Measurements from ENCODE around the gene RPS6KA2. TPM values are rescaled to one million over a fixed set of nuclear protein-coding genes. Genes with fewer than 3 reads are reported as not detected.

Gene RPS6KA2
- total RNA-seq, 1 experiment from 2014 or later = 4.2 TPM

DNA sequence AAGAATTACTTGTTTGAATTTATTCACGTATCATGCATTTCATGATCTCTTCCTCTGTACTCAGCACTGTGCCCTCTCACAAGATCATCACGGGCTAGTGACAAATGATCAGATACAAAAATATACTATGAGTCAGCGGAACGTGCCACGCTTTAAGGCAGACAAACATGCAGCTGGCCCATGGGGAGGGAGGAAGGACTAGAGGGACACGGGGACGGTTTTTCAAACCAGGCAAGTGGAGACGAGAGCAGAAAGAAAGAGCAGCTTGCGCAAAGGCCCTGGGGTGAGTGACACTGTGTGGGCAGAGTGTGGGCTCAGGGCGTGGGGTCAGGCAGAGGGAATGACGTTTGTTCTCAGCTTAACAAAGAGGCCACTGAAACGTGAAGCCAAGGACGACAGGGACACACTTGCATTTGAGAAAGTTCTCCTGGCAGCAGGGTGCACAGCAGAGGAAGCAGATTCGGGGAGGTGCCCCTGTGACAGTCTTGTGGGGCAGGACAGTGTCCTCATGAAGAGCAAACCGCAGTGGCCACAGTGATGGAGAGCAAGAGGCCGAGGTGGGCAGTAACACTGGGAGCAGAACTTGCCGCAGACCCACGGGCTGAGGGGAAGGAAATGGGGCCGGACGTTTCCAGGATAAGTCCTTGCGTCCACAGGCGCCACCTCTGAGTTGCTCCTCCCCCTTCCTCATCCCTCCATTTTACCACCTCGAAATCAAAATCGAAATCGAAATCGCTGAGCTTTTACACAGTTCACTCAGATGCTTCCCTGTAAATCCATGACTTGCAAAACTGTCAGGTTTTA lies 6.9 kb upstream of the RPS6KA2 start:
- peak; percentile 46 to 57 for DNase-seq
- Histone ChIP-seq H3K4me1 (no peaks in the 10 kb centered on the region; the same call in 1 of the 2 replicates), H3K9me3 (replicated peaks) (no peaks in the 10 kb centered on the region), H3K27me3 (peaks cover 5% of the 10 kb centered on the region), H3K27ac (no peak overlapping the region), H3K36me3 (no peaks in the 10 kb centered on the region), H3K4me3 (no peak overlapping the region)

DNA sequence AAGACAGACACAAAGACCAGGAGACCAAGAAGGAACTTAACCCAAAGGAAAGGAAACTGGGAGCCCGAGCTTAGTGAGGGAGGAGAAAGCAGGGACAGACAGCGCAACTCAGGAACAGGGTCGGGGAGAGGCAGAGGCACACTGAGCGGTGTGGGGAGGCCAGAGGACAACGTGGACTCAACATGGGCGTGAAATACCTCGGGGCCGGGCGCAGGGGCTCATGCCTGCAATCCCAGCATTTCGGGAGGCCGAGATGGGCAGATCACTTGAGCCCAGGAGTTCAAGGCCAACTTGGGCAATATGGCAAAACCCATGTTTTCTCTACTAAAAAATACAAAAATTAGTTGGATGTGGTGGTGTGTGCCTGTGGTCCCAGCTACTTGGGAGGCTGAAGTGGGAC lies 5.7 kb upstream of the RPS6KA2 start:
- H3K9me3 ChIP-seq (replicated peaks) = no peaks in the 10 kb centered on the region
- H3K27ac ChIP-seq = no peak overlapping the region

DNA sequence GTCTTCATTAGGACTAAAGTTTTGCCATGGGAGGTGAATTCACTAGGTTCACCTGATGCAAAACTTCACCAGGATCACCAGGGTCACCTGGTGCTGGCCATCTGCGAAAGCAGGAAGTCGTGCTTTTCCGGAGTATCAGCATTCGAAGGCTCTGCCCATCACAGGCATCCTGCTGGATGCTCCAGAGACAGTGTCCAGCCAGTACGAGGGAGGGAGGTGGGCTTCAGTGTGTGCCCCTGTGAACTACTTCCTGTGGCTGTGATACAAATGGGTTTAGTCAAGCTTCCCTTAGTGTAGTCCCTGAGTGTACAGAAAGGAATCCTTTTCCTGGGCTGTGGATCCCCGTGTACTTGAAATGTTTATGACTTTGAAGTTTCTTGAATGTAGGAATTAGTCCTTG lies 3.4 kb upstream of the RPS6KA2 start:
- H3K4me1 ChIP-seq = peaks cover 6% of the 10 kb centered on the region; the same call in 1 of the 2 replicates

More for the DNA sequence above, 5.7 kb upstream of the RPS6KA2 start:
- Histone ChIP-seq H3K27me3 (peaks cover under 1% of the 10 kb centered on the region), H3K36me3 (no peaks in the 10 kb centered on the region), H3K4me1 (peaks cover 6% of the 10 kb centered on the region; the same call in 1 of the 2 replicates), H3K4me3 (no peak overlapping the region)
- DNase-seq = no peak

DNA sequence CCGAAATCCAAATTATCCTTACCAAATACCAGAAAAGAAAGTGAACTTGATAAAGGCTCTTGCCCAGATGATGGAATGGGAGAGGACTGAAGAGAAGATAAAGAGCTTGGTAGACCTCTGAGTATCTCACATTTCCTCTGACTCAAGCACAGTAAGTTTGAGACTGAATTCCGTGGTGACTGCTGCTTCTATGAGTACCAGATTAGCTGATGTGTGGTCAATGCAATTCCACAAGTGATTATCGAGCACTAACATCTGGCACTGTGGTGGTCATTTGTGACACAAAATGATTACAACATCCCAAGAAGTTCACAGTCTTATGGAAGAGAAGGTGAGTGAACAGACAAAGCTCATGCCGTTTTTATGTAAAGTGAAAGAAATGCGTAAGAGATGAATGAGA lies 2.6 kb upstream of the RPS6KA2 start:
- H3K27me3 ChIP-seq = no peaks in the 10 kb centered on the region; the same call in 1 of the 2 replicates
- no peak overlapping the region for H3K27ac ChIP-seq
- no peaks in the 10 kb centered on the region for H3K36me3 ChIP-seq
- no peak overlapping the region for H3K4me3 ChIP-seq
- H3K9me3 ChIP-seq (replicated peaks) = no peaks in the 10 kb centered on the region
- DNase-seq = no peak
- peaks cover 6% of the 10 kb centered on the region; the same call in 1 of the 2 replicates for H3K4me1 ChIP-seq

More for the DNA sequence above, 3.4 kb upstream of the RPS6KA2 start:
- H3K9me3 ChIP-seq (replicated peaks) = no peaks in the 10 kb centered on the region
- H3K4me3 ChIP-seq = no peak overlapping the region
- H3K27ac ChIP-seq = no peak overlapping the region
- no peaks in the 10 kb centered on the region for H3K36me3 ChIP-seq
- DNase-seq = no peak
- no peaks in the 10 kb centered on the region; the same call in 1 of the 2 replicates for H3K27me3 ChIP-seq

DNA sequence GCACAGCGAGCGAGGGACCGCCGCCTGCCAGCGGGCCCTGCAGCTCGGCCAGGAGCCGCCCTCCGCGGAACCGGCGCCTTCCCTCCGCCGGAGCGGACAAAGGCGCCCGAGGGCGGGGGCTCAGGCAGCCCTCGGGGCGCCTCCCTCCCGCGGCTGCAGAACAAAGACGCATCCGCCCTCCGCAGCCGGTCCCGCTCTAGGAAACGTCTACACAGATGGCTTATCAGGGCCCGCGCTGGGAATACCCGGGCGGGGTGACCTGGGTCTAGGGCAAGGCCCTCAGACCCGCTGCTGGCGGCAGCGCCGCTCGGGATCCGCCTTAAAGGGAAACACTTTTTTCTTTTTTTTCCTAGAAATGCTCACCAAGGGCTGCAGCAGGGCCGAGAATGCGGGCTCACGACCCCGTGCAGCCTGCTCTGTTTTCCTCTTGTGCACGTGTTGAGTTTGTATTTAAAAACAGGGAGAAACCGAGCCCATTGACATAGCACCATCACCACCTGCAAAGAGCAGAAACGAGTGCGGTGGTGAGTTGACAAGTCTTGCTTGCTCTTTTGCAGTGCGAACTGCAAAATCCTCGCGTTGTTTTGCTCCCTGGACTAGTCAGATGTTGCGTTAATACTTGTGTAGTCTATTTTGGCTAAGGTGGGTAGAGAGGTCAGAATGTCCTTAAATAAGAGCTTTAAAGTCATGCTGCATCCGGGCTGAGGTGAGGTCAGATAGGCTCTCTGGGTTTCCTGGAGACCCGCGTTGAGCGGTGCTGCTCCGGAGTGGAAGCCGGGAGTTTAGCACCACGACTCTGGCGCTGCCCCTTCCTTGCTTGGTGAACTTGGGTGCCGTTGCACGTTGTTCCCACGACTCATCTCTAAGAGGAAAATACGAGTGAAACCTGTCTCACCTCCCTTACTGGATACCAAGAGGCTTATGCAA lies 1.1 kb upstream of the RPS6KA2 start:
- H3K27me3 ChIP-seq = no peaks in the 10 kb centered on the region; the same call in 1 of the 2 replicates
- no peaks in the 10 kb centered on the region for H3K36me3 ChIP-seq
- DNase-seq = peak; percentile 71 to 72
- peaks cover 6% of the 10 kb centered on the region; the same call in 1 of the 2 replicates for H3K4me1 ChIP-seq
- no peaks in the 10 kb centered on the region for H3K9me3 ChIP-seq (replicated peaks)
- H3K4me3 ChIP-seq = peak overlapping the region; percentile 66
- peak overlapping the region; percentile 81 for H3K27ac ChIP-seq

DNA sequence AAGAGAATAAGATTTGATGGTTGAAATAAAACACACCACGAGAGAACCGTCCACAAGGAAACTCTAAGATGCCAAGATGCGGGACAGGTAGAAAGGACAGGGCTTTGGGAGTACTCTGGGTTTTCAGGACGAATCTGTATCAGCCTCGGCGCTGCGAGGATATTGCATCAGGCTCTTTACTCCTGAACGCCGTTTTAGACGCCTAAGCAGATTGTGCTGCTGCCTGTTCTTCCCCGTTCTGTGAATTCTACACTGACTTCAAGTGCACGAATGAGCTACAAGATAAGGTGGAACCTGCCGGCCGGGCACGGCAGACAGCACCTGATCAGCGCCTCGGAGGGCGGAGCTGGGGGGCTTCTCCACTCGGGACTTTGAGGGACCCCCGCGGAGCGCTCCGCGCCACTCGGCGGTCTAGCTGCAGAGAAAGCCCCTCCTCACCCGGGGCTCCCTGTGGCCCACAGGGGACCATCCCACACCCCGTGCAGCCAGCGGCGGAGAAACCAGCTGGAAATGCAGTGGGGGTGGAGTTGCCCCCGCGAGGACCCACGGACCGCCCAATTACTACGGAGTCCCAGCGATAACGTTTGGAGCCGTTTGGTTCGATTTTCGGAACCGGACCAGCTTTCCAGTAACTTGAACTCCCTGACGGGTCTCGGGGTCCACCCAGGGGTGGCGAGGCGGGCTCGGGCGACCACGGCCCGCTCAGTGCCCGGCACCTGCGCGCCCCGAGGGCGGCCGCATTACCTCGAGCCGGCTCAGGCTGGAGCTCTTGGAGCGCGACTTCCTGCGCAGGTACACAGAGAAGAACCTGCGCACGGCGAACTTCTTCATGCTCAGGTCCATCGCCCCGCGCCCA lies 646 bp downstream of the RPS6KA2 start:
- H3K27ac ChIP-seq = no peak overlapping the region
- H3K4me3 ChIP-seq = peak overlapping the region; percentile 61
- no peak for DNase-seq
- no peaks in the 10 kb centered on the region; the same call in 1 of the 2 replicates for H3K27me3 ChIP-seq
- H3K36me3 ChIP-seq = no peaks in the 10 kb centered on the region
- H3K9me3 ChIP-seq (replicated peaks) = no peaks in the 10 kb centered on the region
- peaks cover 6% of the 10 kb centered on the region; the same call in 1 of the 2 replicates for H3K4me1 ChIP-seq

DNA sequence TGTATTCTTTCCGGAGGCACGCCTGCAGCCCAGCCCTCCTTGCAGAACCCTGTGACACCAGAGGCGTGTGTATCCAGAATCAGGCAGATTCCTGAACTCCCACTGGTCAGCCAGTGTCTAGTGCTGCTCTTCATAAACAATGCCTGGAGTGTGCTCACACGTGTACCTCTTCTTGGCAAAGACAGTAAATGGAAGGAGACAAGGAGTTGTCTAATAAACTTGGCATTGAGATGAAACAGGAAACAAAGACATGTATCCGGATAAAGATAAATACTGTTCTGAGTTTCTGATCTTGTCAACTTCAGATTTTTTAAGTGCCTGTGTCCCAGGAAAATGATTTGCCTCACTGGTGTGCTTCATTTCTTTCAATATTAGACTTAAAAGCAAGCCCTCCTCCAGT lies 1.7 kb downstream of the RPS6KA2 start:
- H3K27me3 ChIP-seq = no peaks in the 10 kb centered on the region; the same call in 1 of the 2 replicates
- no peaks in the 10 kb centered on the region for H3K9me3 ChIP-seq (replicated peaks)
- H3K27ac ChIP-seq = no peak overlapping the region
- H3K4me1 ChIP-seq = peaks cover 6% of the 10 kb centered on the region; the same call in 1 of the 2 replicates
- no peak for DNase-seq
- no peaks in the 10 kb centered on the region for H3K36me3 ChIP-seq
- no peak overlapping the region for H3K4me3 ChIP-seq

DNA sequence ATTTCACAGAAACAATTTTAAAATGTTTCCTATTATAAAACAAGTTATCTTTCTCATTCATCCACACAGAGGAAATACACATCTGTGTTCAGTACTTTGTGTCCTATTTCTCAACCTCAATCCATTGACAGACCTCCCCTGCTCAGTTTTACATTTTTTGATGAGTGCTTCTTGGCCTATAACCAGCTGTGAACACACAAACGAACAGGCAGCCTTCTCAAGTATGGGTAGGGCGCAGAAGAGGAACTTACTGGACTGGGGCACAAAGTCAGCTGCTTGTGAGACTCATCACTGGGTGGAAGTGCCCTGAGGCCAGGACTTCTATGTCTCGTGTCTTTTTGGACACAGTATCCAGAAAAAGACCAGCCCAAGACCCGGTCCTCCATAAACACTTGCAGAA lies 2.8 kb downstream of the RPS6KA2 start:
- Histone ChIP-seq H3K27me3 (no peaks in the 10 kb centered on the region; the same call in 1 of the 2 replicates), H3K36me3 (no peaks in the 10 kb centered on the region), H3K27ac (no peak overlapping the region), H3K4me1 (peaks cover 6% of the 10 kb centered on the region; the same call in 1 of the 2 replicates), H3K4me3 (no peak overlapping the region), H3K9me3 (replicated peaks) (no peaks in the 10 kb centered on the region)
- DNase-seq = no peak

DNA sequence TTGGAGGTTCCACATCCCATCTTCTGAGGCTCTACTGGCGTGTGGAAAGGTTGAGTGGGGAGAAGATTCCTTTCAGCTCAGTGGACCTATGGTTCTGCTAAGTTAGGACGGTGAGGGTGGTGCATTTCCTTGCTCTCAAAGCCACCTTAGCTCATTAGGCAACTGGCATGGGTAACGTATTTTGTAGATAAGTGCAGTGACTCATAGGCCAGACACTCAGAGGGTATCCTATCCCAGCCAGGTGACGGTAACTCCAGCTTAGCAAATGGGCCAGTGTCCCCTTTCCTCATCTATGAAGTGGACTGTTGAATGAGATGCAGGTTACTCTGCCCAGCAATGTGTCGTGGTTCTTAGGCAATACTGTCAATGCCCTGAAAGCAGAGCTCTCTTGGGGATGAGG lies 3.7 kb downstream of the RPS6KA2 start:
- H3K4me3 ChIP-seq = no peak overlapping the region
- no peak overlapping the region for H3K27ac ChIP-seq
- no peaks in the 10 kb centered on the region for H3K27me3 ChIP-seq
- peaks cover under 1% of the 10 kb centered on the region; the same call in 1 of the 2 replicates for H3K4me1 ChIP-seq
- H3K36me3 ChIP-seq = no peaks in the 10 kb centered on the region
- no peak for DNase-seq
- no peaks in the 10 kb centered on the region for H3K9me3 ChIP-seq (replicated peaks)

DNA sequence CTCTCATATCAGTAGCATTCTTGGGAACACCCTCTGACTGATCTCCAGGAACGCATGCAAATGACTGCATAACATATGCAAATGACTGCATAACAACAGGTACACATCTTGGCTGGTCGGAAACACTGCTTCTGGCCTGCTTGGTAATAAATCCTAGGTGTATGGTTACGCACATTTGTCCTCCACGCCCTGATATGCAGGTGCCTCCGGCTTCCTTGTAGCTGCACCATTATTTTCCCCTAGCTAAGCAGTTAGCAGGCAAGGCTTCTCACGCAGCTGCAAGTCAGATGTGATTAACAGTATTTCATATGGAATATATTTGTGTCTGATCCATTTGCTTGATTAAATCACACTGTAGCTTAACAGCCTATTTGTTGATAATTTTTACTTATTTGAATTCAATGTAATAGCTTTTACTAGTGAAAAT lies 5.9 kb downstream of the RPS6KA2 start:
- no peak for DNase-seq
- H3K9me3 ChIP-seq (replicated peaks) = no peaks in the 10 kb centered on the region
- no peak overlapping the region for H3K27ac ChIP-seq
- no peaks in the 10 kb centered on the region for H3K27me3 ChIP-seq
- H3K36me3 ChIP-seq = no peaks in the 10 kb centered on the region
- no peaks in the 10 kb centered on the region for H3K4me1 ChIP-seq
- no peak overlapping the region for H3K4me3 ChIP-seq

DNA sequence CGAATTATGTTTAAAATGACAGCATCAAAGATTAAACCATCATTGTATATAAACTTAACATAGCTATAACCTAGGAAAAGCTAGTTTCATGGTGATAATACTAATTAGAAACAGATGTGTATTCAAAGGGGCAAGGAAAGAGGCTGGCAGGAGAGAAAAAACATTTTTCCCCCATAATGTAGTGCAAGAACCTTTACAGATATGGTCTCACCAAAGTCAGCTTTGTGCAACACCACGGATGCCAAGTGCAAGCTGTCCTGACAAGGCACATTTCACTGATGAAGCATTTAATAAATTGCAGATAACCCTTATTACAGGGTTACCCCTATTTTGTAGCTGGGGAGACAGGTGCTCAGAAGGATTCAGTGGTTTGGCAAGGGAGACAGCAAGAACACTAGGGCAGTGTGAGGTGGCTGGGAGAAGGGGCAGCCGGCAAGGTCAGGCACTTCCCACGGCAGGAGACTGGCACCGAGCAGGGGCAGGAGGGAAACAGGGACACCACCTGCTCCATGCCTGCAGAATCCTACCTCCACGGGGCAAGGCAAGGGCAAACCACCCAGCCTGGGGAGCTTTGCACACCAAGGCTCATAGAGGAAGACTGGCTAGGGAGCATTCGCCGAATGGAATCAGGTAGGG lies 6.5 kb downstream of the RPS6KA2 start:
- no peak overlapping the region for H3K4me3 ChIP-seq
- H3K27me3 ChIP-seq = no peaks in the 10 kb centered on the region
- H3K9me3 ChIP-seq (replicated peaks) = no peaks in the 10 kb centered on the region
- no peaks in the 10 kb centered on the region for H3K4me1 ChIP-seq
- no peak overlapping the region for H3K27ac ChIP-seq
- no peak for DNase-seq
- no peaks in the 10 kb centered on the region for H3K36me3 ChIP-seq

DNA sequence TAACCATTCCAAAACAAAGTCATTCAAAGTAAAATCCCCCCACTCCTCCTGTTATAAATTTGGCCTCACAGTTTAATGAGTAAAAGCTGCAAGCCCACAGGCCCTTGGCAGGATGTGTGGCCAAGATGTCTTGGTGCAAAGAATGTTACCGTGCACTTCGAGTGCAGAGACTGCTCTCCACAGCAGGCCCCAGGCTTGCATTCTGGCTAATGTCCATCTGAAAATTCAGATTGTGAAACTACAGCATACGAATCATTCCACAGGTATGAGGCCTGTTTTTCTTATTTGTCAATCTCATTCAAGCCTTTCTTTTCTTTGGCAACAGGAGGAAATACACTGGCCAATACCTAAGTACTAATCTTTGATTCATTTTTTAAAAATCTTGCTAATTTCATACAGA lies 7.1 kb downstream of the RPS6KA2 start:
- DNase-seq = no peak

DNA sequence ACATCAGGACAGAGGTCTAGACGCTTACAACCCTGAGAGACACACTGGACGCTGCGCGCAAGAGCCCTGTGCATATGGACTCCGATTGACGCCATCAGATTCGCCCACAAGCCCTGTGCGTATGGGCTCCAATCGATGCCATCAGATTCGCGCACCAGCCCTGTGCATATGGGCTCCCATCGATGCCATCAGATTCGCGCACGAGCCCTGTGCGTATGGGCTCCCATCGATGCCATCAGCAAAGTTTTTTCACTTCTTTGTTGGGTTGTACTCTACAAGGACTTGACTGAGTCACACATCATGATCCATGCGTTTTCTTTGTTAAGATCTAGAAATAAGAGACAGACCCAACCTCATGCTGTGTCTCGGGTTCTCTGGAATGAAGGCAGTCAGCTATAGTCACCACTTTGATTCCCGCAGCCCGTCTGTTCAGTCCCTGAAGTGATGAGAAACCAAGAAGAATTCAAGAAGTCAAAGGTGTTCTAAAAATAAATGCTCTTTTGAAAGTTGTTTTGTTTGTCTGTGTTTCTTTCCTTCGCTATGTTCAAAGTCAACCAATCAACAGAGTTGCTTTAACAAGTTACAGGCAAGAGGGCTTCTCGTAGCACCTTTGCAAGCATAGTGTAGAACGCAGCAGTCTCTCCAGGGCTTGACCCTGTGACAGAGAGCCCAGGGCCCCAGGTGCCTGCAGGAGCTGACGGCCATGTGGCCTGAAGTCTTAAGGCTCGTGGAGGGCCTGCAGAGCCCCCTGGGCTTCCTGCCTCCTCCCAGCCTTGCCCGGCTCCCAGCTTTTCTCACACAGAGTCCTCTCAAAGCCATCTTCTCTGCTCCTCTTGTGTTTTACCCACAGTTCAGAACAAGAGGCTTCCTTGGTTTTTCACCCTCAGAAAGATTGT lies 7.9 kb downstream of the RPS6KA2 start:
- H3K36me3 ChIP-seq = no peaks in the 10 kb centered on the region
- no peaks in the 10 kb centered on the region for H3K4me1 ChIP-seq
- H3K27ac ChIP-seq = no peak overlapping the region
- no peaks in the 10 kb centered on the region for H3K27me3 ChIP-seq
- no peak overlapping the region for H3K4me3 ChIP-seq
- H3K9me3 ChIP-seq (replicated peaks) = no peaks in the 10 kb centered on the region
- no peak for DNase-seq

More for the DNA sequence above, 7.1 kb downstream of the RPS6KA2 start:
- Histone ChIP-seq H3K4me1 (no peaks in the 10 kb centered on the region), H3K9me3 (replicated peaks) (no peaks in the 10 kb centered on the region), H3K27ac (no peak overlapping the region), H3K27me3 (no peaks in the 10 kb centered on the region), H3K4me3 (no peak overlapping the region), H3K36me3 (no peaks in the 10 kb centered on the region)
